Measurements from ENCODE around the gene MRC1.
A peak's percentile ranks its signal among the peaks of the same experiment; 100 is the strongest.

Gene MRC1

GRCh38 chr10:17808971-17809841 is at the start of gene MRC1:
Gene MRC1, plus strand, starts transcription at chr10:17809348. Its CDS starts 118 bp downstream, at chr10:17809466.
- Histone ChIP-seq H3K9me3 (ENCODE audit: control insufficient read depth in 1 of 2, low read length in 2 of 2) (no peaks in the 10 kb centered on the region), H3K4me3 (ENCODE audit: low read depth in 1 of 2, low read length in 2 of 2) (peak within 1 kb of the TSS; percentile 16 to 51), H3K27ac (ENCODE audit: low read length) (peak within 1 kb of the TSS; percentile 61)

DNA sequence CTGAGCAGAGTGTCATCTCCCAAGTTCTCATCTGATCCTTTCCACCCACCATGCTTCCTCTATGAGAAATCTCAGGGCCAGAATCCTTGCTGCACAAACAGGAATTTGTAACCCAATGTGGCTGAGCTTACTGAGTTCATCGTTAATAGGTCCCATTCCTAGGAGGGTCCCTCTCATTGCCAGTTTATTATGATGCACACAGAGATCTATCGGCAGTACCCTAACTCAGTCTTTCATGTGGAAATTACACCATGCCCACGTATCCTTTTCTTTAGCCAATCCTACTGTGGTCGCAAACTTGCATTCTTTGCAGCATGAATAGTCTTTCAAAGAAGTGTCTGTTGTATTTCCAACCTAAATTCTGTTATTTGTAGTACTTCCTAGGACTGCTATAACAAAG is 45.0 kb upstream of the MRC1 start:
- peaks cover 0 to 3% of the 10 kb centered on the region in 2 donors for H3K9me3 ChIP-seq (ENCODE audit: control insufficient read depth in 1 of 2, low read length in 2 of 2)
- no peak overlapping the region for H3K27ac ChIP-seq (ENCODE audit: low read length)
- H3K27me3 ChIP-seq (ENCODE audit: low read depth, low read length) = no peaks in the 10 kb centered on the region
- H3K4me3 ChIP-seq (ENCODE audit: low read depth in 1 of 2, low read length in 2 of 2) = no peak overlapping the region
- no peaks in the 10 kb centered on the region for H3K36me3 ChIP-seq (ENCODE audit: control insufficient read depth in 1 of 2, insufficient read depth in 2 of 2, low read length in 2 of 2)
- no peaks in the 10 kb centered on the region for H3K4me1 ChIP-seq (ENCODE audit: control insufficient read depth in 1 of 2, insufficient read depth in 2 of 2, low read length in 2 of 2)

More at GRCh38 chr10:17808971-17809841, at the start of gene MRC1:
- Histone ChIP-seq H3K27me3 (ENCODE audit: low read depth, low read length) (no peaks in the 10 kb centered on the region), H3K4me1 (ENCODE audit: control insufficient read depth in 1 of 2, insufficient read depth in 2 of 2, low read length in 2 of 2) (no peaks in the 10 kb centered on the region), H3K36me3 (ENCODE audit: control insufficient read depth in 1 of 2, insufficient read depth in 2 of 2, low read length in 2 of 2) (no peaks in the 10 kb centered on the region)

DNA sequence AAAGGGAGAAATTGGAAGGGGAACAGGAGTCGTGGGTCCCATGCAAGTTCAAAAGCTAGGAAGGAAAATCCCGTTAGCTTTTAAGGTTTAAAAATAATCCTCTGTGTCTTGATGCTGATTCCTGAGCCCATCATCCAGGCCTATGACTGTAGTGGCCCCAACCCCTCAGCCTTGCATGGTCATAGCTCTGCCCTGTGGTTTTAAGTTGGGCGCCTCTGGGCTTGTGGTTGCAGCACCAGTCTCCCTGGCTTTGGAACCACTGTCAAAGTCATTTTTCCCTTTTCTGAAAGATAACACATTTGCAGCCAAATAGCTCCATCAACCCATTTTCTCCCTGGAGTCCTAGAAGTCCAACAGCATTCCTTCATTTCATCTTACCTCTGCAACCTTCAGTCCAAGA is 43.5 kb upstream of the MRC1 start:
- H3K27ac ChIP-seq (ENCODE audit: low read length) = no peak overlapping the region
- peaks cover 0 to 3% of the 10 kb centered on the region in 2 donors for H3K9me3 ChIP-seq (ENCODE audit: control insufficient read depth in 1 of 2, low read length in 2 of 2)
- no peaks in the 10 kb centered on the region for H3K4me1 ChIP-seq (ENCODE audit: control insufficient read depth in 1 of 2, insufficient read depth in 2 of 2, low read length in 2 of 2)
- H3K27me3 ChIP-seq (ENCODE audit: low read depth, low read length) = no peaks in the 10 kb centered on the region
- H3K4me3 ChIP-seq (ENCODE audit: low read depth in 1 of 2, low read length in 2 of 2) = no peak overlapping the region
- H3K36me3 ChIP-seq (ENCODE audit: control insufficient read depth in 1 of 2, insufficient read depth in 2 of 2, low read length in 2 of 2) = no peaks in the 10 kb centered on the region

DNA sequence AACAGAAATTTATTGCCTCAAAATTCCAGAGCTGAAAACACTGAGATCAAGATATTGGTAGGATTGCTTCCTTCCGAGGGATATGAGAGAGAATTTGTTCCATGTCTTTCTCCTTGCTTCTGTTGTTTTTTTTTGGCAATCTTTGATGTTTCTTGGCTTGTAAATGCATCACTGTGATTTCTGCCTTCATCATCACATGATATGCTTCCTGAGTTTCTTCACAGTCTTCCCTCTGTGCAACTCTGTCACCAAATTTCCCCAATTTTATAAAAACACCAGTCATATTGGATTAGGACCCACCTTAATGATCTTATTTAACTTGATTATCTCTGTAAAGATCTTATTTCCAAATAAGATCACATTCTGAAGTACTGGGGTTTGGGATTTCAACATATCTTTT is 42.4 kb upstream of the MRC1 start:
- no peaks in the 10 kb centered on the region for H3K36me3 ChIP-seq (ENCODE audit: control insufficient read depth in 1 of 2, insufficient read depth in 2 of 2, low read length in 2 of 2)
- no peak overlapping the region for H3K4me3 ChIP-seq (ENCODE audit: low read depth in 1 of 2, low read length in 2 of 2)
- H3K4me1 ChIP-seq (ENCODE audit: control insufficient read depth in 1 of 2, insufficient read depth in 2 of 2, low read length in 2 of 2) = no peaks in the 10 kb centered on the region
- H3K27ac ChIP-seq (ENCODE audit: low read length) = no peak overlapping the region
- H3K27me3 ChIP-seq (ENCODE audit: low read depth, low read length) = no peaks in the 10 kb centered on the region
- peaks cover 0 to 3% of the 10 kb centered on the region in 2 donors for H3K9me3 ChIP-seq (ENCODE audit: control insufficient read depth in 1 of 2, low read length in 2 of 2)

DNA sequence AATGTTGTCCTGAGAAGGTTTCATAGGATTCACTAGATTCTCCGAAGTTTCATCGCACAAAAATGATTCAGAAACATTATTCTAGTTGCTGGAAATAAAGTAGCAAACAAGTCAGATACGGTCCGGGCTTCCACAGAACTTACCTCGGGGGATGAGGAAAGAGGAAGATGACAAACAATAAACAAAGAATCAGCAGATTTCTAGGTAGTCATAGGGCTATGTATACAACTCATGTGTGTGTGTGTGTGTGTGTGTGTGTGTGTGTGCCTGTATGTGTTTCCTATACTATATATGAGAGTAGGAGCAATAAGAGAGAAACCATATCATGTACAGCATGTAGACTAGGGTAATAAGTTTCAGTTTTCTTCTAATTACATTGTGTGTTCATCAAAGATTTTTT is 40.7 kb upstream of the MRC1 start:
- H3K4me3 ChIP-seq (ENCODE audit: low read depth in 1 of 2, low read length in 2 of 2) = no peak overlapping the region
- no peaks in the 10 kb centered on the region for H3K4me1 ChIP-seq (ENCODE audit: control insufficient read depth in 1 of 2, insufficient read depth in 2 of 2, low read length in 2 of 2)
- H3K36me3 ChIP-seq (ENCODE audit: control insufficient read depth in 1 of 2, insufficient read depth in 2 of 2, low read length in 2 of 2) = no peaks in the 10 kb centered on the region
- H3K27ac ChIP-seq (ENCODE audit: low read length) = no peak overlapping the region
- H3K9me3 ChIP-seq (ENCODE audit: control insufficient read depth in 1 of 2, low read length in 2 of 2) = peaks cover 0 to 3% of the 10 kb centered on the region in 2 donors
- no peaks in the 10 kb centered on the region for H3K27me3 ChIP-seq (ENCODE audit: low read depth, low read length)

DNA sequence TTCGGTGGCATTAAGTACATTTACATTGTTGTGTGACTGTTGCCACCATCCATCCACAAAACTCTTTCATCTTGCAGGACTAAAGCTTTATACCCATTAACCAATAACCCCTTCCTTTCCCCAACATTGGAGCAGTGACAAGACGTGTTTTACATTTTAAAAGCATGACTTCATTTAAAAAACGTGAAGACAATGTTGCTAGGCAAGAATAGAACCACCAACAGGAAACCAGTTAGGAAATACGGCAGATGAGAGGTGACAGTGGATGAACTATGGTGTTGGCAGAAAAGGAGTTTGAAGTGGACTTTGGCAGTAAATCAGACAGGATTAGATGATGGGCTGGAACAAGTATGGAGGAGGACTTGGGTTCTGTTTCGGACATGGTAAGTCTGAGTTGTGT is 40.2 kb upstream of the MRC1 start:
- Histone ChIP-seq H3K36me3 (ENCODE audit: control insufficient read depth in 1 of 2, insufficient read depth in 2 of 2, low read length in 2 of 2) (no peaks in the 10 kb centered on the region), H3K9me3 (ENCODE audit: control insufficient read depth in 1 of 2, low read length in 2 of 2) (peaks cover 0 to 3% of the 10 kb centered on the region in 2 donors), H3K27me3 (ENCODE audit: low read depth, low read length) (no peaks in the 10 kb centered on the region), H3K27ac (ENCODE audit: low read length) (no peak overlapping the region), H3K4me1 (ENCODE audit: control insufficient read depth in 1 of 2, insufficient read depth in 2 of 2, low read length in 2 of 2) (no peaks in the 10 kb centered on the region), H3K4me3 (ENCODE audit: low read depth in 1 of 2, low read length in 2 of 2) (no peak overlapping the region)

GRCh38 chr10:17771017-17771416 is 38.1 kb upstream of the MRC1 start:
- no peaks in the 10 kb centered on the region for H3K36me3 ChIP-seq (ENCODE audit: control insufficient read depth in 1 of 2, insufficient read depth in 2 of 2, low read length in 2 of 2)
- H3K27me3 ChIP-seq (ENCODE audit: low read depth, low read length) = no peaks in the 10 kb centered on the region
- H3K9me3 ChIP-seq (ENCODE audit: control insufficient read depth in 1 of 2, low read length in 2 of 2) = no peaks in the 10 kb centered on the region
- no peak overlapping the region for H3K4me3 ChIP-seq (ENCODE audit: low read depth in 1 of 2, low read length in 2 of 2)
- H3K27ac ChIP-seq (ENCODE audit: low read length) = no peak overlapping the region
- no peaks in the 10 kb centered on the region for H3K4me1 ChIP-seq (ENCODE audit: control insufficient read depth in 1 of 2, insufficient read depth in 2 of 2, low read length in 2 of 2)

GRCh38 chr10:17779784-17780183 is 29.4 kb upstream of the MRC1 start:
- peaks cover 0 to 7% of the 10 kb centered on the region in 2 donors for H3K4me1 ChIP-seq (ENCODE audit: control insufficient read depth in 1 of 2, insufficient read depth in 2 of 2, low read length in 2 of 2)
- H3K27ac ChIP-seq (ENCODE audit: low read length) = no peak overlapping the region
- no peak overlapping the region for H3K4me3 ChIP-seq (ENCODE audit: low read depth in 1 of 2, low read length in 2 of 2)
- no peaks in the 10 kb centered on the region for H3K9me3 ChIP-seq (ENCODE audit: control insufficient read depth in 1 of 2, low read length in 2 of 2)
- no peaks in the 10 kb centered on the region for H3K27me3 ChIP-seq (ENCODE audit: low read depth, low read length)
- no peaks in the 10 kb centered on the region for H3K36me3 ChIP-seq (ENCODE audit: control insufficient read depth in 1 of 2, insufficient read depth in 2 of 2, low read length in 2 of 2)

GRCh38 chr10:17780727-17781126 is 28.4 kb upstream of the MRC1 start:
- Histone ChIP-seq H3K9me3 (ENCODE audit: control insufficient read depth in 1 of 2, low read length in 2 of 2) (no peaks in the 10 kb centered on the region), H3K4me3 (ENCODE audit: low read depth in 1 of 2, low read length in 2 of 2) (no peak overlapping the region), H3K27ac (ENCODE audit: low read length) (no peak overlapping the region), H3K36me3 (ENCODE audit: control insufficient read depth in 1 of 2, insufficient read depth in 2 of 2, low read length in 2 of 2) (no peaks in the 10 kb centered on the region), H3K27me3 (ENCODE audit: low read depth, low read length) (no peaks in the 10 kb centered on the region), H3K4me1 (ENCODE audit: control insufficient read depth in 1 of 2, insufficient read depth in 2 of 2, low read length in 2 of 2) (peaks cover 0 to 7% of the 10 kb centered on the region in 2 donors)

- no peaks in the 10 kb centered on the region for H3K27me3 ChIP-seq (ENCODE audit: low read depth, low read length)
- H3K36me3 ChIP-seq (ENCODE audit: control insufficient read depth in 1 of 2, insufficient read depth in 2 of 2, low read length in 2 of 2) = no peaks in the 10 kb centered on the region
- no peak overlapping the region for H3K27ac ChIP-seq (ENCODE audit: low read length)
- H3K4me1 ChIP-seq (ENCODE audit: control insufficient read depth in 1 of 2, insufficient read depth in 2 of 2, low read length in 2 of 2) = peaks cover 0 to 7% of the 10 kb centered on the region in 2 donors
- no peaks in the 10 kb centered on the region for H3K9me3 ChIP-seq (ENCODE audit: control insufficient read depth in 1 of 2, low read length in 2 of 2)
- no peak overlapping the region for H3K4me3 ChIP-seq (ENCODE audit: low read depth in 1 of 2, low read length in 2 of 2)
These were observed 27.3 kb upstream of the MRC1 start for GRCh38 chr10:17781856-17782255.

- Histone ChIP-seq H3K9me3 (ENCODE audit: control insufficient read depth in 1 of 2, low read length in 2 of 2) (no peaks in the 10 kb centered on the region), H3K4me1 (ENCODE audit: control insufficient read depth in 1 of 2, insufficient read depth in 2 of 2, low read length in 2 of 2) (peaks cover 0 to 7% of the 10 kb centered on the region in 2 donors), H3K4me3 (ENCODE audit: low read depth in 1 of 2, low read length in 2 of 2) (no peak overlapping the region), H3K27ac (ENCODE audit: low read length) (no peak overlapping the region), H3K36me3 (ENCODE audit: control insufficient read depth in 1 of 2, insufficient read depth in 2 of 2, low read length in 2 of 2) (no peaks in the 10 kb centered on the region), H3K27me3 (ENCODE audit: low read depth, low read length) (no peaks in the 10 kb centered on the region)
These were observed 26.1 kb upstream of the MRC1 start for GRCh38 chr10:17782921-17783665.
